Osteocyte (in vitro differentiated cells): ENCODE results near the gene GAB2. TPM values are rescaled to one million over a fixed set of nuclear protein-coding genes. Genes with fewer than 3 reads are reported as not detected.

Experiments
- DNase-seq: peaks from one replicate; pipeline ENCODE4 v3.0.0; 2021; ENCODE audit warnings: mixed read lengths; ENCODE audit not compliant: unreplicated experiment; ENCODE audit errors: extremely low spot score
- H3K27ac Mint-ChIP-seq: one replicate; pipeline ENCODE4 v1.8.0; 2021; ENCODE audit warnings: mild to moderate bottlenecking, mixed read lengths; ENCODE audit not compliant: unreplicated experiment
- H3K27me3 Mint-ChIP-seq: one replicate; pipeline ENCODE4 v1.8.0; 2021; ENCODE audit warnings: mixed read lengths; ENCODE audit not compliant: unreplicated experiment
- H3K36me3 Mint-ChIP-seq: one replicate; pipeline ENCODE4 v1.8.0; 2021; ENCODE audit warnings: mixed read lengths; ENCODE audit not compliant: unreplicated experiment
- H3K4me1 Mint-ChIP-seq: one replicate; pipeline ENCODE4 v1.8.0; 2021; ENCODE audit warnings: mixed read lengths; ENCODE audit not compliant: unreplicated experiment
- H3K4me3 Mint-ChIP-seq: one replicate; pipeline ENCODE4 v1.8.0; 2021; ENCODE audit warnings: mild to moderate bottlenecking, moderate library complexity, mixed read lengths; ENCODE audit not compliant: unreplicated experiment
- H3K9me3 Mint-ChIP-seq: one replicate; pipeline ENCODE4 v1.8.0; 2021; ENCODE audit warnings: mixed read lengths; ENCODE audit not compliant: unreplicated experiment
- total RNA-seq: library from RNA; stranded (reverse); gene quantifications from 2 replicates; pipeline ENCODE4 v1.2.1, GENCODE V29; 2021
- TF ChIP-seq, protein P1 (sequence below): fragments of 200-600 bp; sonication (generic); IDR thresholded peaks from 2 replicates; pipeline ENCODE4 v1.5.0; 2021; ENCODE audit warnings: antibody characterized with exemption, mild to moderate bottlenecking, moderate library complexity

The GAB2 gene
- total RNA-seq, 1 donor from 2014 or later: 11.4 TPM

DNA sequence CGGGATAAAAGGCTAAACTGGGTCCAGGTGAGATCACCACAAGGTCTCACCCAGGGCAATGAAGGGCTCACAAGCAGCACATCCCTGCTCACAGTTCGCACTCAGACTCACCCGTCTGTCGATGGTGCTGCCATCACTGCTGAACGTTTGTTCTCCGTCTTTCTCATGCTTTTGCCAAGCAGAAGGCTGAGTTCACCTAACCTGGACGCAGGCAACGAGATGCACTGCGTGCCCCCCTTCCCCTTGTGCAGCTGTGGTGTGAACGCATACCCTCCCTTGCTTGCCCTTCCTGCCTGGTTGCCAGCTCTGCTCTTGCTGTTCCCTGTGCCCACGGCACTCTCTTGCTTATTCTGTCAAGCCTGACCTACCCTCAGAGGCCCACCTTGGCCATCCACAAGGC lies 247.2 kb downstream of the GAB2 start:
- no peaks in the 10 kb centered on the region for H3K9me3 Mint-ChIP-seq
- TF ChIP-seq, protein P1, sequence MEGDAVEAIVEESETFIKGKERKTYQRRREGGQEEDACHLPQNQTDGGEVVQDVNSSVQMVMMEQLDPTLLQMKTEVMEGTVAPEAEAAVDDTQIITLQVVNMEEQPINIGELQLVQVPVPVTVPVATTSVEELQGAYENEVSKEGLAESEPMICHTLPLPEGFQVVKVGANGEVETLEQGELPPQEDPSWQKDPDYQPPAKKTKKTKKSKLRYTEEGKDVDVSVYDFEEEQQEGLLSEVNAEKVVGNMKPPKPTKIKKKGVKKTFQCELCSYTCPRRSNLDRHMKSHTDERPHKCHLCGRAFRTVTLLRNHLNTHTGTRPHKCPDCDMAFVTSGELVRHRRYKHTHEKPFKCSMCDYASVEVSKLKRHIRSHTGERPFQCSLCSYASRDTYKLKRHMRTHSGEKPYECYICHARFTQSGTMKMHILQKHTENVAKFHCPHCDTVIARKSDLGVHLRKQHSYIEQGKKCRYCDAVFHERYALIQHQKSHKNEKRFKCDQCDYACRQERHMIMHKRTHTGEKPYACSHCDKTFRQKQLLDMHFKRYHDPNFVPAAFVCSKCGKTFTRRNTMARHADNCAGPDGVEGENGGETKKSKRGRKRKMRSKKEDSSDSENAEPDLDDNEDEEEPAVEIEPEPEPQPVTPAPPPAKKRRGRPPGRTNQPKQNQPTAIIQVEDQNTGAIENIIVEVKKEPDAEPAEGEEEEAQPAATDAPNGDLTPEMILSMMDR: no peak
- H3K27me3 Mint-ChIP-seq: no peaks in the 10 kb centered on the region
- peaks cover 26% of the 10 kb centered on the region for H3K4me1 Mint-ChIP-seq
- peaks cover 17% of the 10 kb centered on the region for H3K36me3 Mint-ChIP-seq
- DNase-seq: no peak
- no peak overlapping the region for H3K4me3 Mint-ChIP-seq
- peak overlapping the region; percentile 68 for H3K27ac Mint-ChIP-seq

DNA sequence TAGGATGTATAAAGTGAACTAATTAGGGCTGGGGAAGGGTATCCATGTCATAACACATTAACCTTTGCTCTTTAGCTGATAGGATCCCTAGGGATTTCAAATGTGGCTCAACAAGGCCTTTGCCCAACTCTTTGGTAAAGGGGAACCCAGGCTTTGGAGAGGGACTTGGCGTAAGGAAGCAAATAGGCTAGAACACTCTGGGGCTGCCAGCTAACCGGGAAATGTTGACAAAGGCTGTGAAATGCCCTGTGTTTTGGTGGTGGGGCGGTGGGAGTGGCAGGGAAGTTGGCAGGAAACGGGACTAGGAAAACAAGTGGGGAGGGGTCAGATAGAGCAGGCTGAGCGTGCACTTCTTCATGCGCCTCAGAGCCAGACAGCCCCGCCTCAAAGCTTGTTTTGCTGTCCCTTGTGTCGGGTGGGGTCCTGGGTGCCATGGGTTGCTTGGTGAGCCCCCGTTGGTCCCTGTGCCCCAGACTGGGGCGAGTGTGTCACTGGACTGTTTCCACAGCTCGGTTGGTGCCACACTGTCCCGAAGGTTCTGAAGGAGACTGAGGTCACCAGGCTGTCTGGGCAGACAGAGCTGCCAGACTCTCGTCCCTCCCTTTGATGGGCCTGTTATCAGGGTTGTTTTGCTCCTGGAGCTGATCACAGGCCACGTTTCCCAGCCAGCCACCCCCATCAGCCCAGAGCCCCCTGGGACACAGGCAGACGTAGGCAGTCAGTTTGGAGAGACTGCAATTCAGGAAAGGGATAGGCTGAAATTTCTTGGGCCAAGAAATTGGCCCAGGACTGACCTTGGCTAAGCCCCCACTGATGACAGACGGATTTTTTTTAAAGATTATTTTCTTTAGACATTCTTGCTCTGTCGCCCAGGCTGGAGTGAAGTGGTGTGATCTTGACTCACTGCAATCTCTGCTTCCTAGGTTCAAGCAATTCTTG lies 248.8 kb downstream of the GAB2 start:
- TF ChIP-seq, protein P1: no peak
- peak overlapping the region; percentile 92 for H3K27ac Mint-ChIP-seq
- no peaks in the 10 kb centered on the region for H3K27me3 Mint-ChIP-seq
- H3K9me3 Mint-ChIP-seq: no peaks in the 10 kb centered on the region
- peaks cover 9% of the 10 kb centered on the region for H3K36me3 Mint-ChIP-seq
- peaks cover 26% of the 10 kb centered on the region for H3K4me1 Mint-ChIP-seq
- peak; percentile 87 for DNase-seq
- H3K4me3 Mint-ChIP-seq: no peak overlapping the region

DNA sequence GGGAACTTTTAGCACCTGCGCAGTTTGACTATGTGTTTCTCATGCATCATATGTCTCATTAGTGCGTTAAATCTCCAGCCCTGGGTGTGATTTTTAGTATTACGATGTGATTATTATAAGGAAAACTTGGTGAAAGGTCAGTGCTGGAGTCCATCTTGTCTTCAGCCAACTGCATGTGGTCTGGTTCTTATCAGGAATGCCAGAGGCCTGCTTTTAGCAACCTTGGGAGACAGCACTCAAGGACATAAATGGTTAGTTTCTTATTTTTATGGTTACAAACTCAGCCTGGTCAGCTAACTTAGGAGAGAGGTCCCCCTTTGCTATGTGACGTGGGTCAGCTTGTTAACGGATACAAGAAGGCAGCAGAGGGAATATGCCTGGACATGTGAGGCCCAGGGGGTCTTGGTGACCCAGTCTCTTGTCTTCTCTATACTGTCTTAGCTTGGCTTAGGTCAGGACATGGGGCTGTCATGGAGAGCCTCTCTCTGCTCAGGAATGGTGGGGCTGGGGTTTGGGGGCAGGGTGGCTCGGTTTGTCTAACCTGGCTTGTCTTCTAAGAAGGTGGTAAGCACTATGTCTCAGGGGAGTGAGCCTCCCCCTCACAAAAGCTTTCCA lies 250.7 kb downstream of the GAB2 start:
- Mint-ChIP-seq H3K9me3 (no peaks in the 10 kb centered on the region), H3K4me3 (no peak overlapping the region), H3K36me3 (no peaks in the 10 kb centered on the region), H3K27ac (no peak overlapping the region), H3K4me1 (peaks cover 29% of the 10 kb centered on the region), H3K27me3 (no peaks in the 10 kb centered on the region)
- TF ChIP-seq, protein P1: no peak
- DNase-seq: no peak

Other genes starting within 250 kb of the GAB2 start
- gene KCTD21, start 229.2 kb downstream of the GAB2 start, total RNA-seq: 10.7 and 10.8 TPM in 2 replicates
- 10.9 and 11.1 TPM in 2 replicates for gene USP35, start 228.9 kb downstream of the GAB2 start, total RNA-seq
- gene NARS2, start 157.0 kb upstream of the GAB2 start, total RNA-seq: 11.1 and 11.6 TPM in 2 replicates